ENCODE measurements around the gene NUP214.

NUP214 gene

DNA sequence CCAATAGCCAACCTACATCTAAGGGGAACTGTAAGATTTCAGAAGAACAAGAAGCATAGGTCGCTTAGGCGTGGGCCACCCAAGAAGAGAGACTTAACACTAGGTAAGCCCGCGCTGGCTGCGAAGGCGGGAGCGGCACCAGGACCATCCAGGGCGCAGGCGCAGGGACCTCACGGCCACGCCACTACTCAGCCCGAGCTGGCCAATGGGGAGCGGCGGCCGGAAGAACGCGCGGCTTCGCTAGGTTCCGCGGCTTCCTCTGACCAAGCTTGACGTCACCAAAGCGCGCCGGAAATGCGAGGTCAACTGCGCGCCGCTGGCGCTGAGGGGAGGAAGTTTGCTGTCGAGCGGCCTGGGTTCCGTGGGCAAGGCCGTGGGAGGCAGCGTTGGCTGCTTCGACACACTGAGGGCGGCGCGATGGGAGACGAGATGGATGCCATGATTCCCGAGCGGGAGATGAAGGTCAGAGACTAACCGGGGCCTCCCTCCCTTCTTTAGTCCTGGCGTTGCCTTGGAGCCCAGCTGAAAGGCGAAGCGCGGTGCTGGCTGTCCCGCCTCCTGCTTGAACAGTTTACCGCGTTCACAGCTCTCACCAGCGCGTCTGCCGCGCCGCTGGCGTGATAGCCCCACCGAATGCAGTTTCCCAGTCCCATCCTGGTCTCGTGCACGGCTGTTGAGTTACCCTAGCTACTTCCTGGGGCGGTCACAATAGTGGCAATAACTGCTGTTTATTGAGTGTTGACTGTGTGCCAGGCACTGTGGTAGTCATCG lies at the start of gene NUP214:
NUP214 (plus strand) TSS at position 299 of the 771 bp plus-strand sequence; CDS start at position 418, 119 bp downstream.
- peak; percentile 99 for DNase-seq

DNA sequence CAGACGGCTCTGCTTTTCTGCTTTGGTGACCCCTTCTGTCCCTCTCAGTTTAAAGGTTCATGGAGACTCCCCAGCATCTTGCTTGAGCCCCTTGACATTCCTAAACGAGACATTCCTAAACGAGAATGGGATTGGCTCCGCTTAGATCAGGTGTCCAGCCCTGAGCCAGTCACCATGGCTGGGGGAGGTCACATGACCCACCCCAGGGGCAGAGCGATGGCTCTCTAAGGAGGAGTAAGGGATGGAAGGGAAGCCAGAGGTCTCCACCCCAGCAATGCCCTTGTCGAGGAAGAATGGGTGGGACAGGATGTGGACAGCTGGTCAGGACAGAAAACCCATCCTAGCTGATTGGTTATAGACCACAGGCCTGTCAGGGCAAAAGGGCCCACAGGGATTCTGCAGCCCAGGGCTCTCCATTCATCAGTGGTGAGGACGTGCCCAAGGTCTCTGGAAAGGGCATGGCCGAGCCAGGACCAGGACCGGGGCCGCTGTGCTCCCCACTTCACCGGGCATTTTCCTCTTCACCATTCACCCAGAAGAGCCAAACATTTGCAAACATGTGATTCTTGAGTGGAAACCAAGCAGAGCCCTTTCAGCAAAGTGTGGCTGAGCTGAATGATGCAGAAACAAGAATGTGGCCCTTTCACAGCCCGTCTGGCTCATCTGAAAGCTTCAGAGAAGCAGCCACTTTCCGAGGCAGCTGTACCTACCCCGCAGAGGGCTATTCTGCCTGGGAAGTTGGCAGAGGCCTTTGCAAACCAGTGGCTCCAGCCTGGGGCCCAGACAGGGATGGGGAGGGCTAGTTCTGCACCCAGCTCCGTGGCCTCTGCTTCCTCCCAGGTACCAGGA lies 48.8 kb upstream of the NUP214 start:
- no peak for DNase-seq

DNA sequence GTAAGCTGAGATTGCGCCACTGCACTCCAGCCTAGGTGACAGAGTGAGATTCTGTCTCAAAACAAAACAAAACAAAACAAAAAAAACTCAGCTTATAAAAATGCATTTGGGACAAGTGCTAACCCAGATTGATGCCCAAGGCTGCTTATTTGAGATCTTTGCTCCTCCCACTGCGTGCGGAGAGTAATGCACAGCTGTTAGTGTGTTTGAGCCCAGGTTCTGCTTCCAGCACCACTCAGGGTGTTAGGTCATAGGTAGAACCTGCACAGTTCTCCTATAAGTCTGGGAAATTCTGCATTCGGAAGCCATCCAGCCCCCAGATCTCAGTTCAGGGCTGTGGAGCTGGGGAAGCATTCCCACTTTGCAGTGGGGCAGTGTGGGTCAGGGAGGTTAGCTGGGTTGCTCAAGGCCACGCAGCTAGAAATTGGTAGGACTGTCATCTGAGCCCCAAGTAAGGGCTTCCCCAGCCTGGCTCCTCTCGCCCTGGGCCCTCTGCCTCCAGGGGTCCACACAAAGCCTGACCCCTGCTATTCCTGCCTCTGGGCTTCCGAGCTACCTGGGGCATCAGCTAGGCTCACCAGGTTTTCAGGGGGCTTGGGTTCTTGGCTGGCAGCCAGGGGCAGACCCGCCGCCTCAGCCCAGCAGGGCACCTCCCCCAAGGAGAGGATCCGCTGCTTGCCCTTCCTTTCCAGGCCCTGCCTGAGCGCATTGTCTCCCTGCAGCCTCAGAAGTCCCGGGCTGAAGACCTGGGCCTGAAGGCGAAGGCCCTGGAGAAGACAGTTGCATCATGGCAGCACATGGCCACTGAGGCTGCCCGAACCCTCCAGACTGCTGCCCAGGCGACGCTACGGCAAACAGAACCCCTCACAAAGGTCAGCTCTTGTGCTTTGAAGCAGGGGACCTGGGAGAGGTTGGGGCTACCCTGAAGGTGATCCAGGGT lies 46.7 kb upstream of the NUP214 start:
- no peak for DNase-seq

GRCh38 chr9:131080589-131080988 lies 44.8 kb upstream of the NUP214 start:
- DNase-seq, result no peak

- DNase-seq, result no peak
Measured at GRCh38 chr9:131081868-131082267, 43.5 kb upstream of the NUP214 start.

GRCh38 chr9:131082774-131083512 lies 42.4 kb upstream of the NUP214 start:
- no peak for DNase-seq

- DNase-seq, result no peak
Measured at GRCh38 chr9:131084661-131085369, 40.6 kb upstream of the NUP214 start.

DNA sequence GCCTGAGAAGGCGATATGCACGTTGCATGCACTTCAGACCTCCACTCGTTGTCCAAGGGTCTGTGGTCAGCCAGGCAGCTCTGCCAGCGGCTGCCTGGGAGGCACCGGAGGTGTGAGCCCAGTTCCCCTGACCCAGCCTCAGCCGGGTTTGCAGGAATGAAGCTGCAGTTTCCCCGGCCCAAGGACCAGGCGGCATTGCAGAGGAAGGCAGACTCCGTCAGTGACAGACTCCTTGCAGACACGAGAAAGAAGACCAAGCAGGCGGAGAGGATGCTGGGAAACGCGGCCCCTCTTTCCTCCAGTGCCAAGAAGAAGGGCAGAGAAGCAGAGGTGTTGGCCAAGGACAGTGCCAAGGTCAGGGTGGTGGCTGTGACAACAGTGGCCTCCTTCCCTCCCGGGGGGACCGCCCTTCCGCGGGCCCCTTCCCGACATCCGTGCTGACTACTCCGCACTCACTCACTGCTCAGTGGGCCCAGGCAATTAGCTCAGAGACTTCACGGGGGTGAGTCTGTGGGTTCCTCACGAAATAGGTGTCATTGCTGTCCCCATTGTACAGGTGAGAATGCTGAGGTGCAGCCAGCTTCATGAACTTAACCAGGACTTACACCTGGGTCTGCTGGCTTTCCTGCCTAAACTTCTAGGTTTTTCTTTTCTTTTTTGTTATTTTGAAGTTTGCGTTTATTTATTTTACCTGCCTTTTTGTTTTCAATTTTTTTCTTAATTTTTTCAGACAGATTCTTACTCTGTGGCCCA lies 39.8 kb upstream of the NUP214 start:
- no peak for DNase-seq

DNA sequence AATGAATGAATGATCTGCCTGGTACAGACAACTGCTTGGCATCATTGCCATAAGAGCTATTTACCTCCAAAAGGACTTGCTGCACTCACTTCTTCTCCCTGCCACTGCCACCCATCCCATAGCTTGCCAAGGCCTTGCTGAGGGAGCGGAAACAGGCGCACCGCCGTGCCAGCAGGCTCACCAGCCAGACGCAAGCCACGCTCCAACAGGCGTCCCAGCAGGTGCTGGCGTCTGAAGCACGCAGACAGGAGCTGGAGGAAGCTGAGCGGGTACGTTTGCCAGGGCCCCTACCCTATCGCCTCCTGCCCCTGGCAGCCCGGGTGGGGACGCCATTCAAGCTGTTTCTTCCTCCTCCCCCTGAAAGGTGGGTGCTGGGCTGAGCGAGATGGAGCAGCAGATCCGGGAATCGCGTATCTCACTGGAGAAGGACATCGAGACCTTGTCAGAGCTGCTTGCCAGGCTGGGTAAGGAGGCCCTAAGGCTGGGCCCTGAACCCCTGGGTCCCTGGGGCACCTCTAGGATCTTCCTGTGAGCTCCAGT lies 38.0 kb upstream of the NUP214 start:
- DNase-seq, result no peak

DNA sequence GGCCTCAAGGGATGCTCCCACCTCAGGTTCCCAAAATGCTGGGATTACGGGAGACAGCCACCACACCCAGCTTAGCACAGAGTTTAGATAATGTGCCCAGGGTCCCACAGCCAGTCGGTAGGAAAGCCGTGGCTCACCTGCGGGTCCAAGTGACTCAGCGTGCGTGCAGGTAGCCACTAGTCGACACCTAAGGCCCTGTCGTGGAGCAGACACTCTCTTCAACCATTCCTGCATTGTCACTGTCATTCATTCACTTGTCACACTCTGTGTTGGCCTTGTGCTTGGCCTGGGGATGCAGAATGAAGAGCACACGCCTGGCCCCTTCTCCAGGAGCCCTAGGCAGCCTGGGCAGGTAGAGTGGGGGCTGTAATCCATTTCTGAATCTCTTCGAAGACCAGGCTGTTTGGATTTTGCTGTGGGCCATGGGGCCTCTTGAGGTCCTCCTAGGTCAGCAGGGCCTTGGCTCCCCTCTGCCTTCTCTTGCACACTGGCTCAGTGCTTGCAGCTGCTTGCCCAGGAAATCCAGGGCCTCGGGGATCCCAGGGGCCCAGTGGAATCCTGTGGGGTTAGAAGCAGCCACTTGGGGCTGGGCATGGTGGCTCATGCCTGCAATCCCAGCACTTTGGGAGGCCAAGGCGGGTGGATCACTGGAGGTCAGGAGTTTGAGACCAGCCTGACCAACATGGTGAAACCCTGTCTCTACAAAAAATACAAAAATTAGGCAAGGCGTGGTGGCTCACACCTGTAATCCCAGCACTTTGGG lies 35.2 kb upstream of the NUP214 start:
- DNase-seq, result no peak

- no peak for DNase-seq
Measured at GRCh38 chr9:131091352-131091992, 33.9 kb upstream of the NUP214 start.

DNA sequence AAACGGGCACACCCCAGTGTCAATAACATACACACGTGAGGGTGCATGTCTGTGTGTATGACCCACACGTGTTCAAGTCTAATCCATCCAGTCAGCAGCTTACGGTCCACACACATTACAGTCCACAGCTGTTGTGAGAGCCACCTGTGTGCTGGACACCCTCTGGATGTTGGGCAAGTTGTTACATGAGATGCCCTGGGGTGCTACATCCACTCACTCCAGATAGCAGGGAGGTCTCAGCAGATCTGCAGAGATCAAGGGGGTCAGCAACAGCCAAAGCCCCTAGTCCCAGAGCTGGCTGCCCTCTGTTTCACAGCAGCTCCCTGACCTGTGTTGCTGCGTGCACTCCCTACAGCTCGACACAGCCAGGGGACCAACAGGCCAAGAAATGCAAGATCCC lies 33.4 kb upstream of the NUP214 start:
- DNase-seq, result no peak

DNA sequence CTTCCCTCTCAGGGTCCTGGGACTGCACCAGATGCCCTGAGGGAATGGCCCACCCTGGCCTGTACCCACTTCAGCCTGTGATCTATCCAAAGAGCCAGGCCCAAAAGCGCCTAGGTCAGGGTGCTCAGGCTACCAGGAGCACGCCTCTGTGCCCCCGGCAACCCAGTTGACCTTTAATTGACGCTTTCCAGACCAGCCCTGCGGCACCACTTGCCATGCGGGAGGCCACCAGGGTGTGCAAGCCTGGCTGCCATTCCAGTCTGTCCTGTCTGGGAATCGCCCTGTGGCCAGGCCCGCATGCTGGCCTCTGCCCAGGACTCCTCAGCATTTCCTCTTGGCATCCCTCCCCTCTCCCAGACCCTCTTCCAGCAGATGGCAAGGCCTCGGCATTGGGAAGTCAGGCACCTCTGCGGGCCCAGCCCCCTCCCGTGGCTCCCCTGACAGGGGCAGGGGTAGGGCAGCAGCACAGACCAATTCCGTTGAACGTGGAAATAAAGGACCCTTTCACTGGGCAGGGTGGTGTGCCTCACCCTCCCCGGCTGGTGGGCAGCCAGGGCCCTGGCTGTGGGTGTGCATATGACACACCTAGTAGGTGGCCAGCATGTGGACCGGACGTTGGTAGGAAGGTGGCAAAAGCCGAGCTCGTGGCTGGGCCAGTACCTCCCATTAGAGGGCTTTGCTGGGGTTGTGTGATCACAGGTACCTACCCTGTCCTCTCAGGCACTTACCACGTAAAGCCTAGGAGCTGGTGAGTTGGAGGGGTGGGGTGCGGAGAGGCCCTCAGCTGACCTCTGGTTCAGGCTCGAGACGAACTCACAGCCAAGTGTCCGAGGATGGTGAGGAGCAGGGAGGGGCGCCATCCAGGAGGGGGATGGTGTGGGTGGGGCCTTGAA lies 32.6 kb upstream of the NUP214 start:
- DNase-seq, result no peak

DNA sequence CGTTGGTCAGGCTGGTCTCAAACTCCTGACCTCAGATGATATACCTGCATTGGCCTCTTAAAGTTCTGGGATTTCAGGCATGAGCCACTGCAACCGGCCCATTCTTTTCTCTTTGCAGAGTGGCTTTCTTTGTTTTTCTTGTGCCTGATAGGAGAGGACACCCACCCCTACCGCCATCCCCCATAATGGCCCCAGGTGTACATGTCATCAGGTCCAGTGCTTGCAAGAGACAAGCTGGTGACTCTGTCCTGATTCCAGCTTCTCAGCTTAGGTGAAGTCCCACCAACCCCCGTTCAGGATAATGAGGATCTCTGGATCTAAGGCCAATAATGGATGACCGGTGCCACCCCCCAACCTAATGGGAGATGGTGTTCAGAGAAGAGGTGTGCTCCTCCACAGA lies 31.4 kb upstream of the NUP214 start:
- DNase-seq, result no peak

DNA sequence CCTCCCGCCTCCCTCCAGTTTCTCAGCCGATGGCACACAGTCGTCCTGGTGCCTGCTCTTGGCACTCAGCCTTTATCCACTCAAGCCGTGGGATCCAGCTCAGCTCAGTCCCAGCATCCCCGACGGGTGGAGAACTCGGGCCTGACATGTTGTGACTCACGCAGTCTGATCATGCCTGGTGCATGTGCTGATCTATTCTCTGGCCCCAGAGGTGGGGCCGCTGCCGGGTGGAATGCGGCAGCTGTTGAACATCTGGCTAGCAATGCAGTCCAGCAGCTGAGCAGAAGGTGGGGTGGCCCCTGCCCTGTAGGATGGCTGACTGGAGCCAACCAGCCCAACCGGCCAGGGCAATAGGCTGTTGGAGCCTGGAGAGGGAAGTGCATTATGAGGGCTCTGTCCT lies 30.8 kb upstream of the NUP214 start:
- DNase-seq, result no peak

DNA sequence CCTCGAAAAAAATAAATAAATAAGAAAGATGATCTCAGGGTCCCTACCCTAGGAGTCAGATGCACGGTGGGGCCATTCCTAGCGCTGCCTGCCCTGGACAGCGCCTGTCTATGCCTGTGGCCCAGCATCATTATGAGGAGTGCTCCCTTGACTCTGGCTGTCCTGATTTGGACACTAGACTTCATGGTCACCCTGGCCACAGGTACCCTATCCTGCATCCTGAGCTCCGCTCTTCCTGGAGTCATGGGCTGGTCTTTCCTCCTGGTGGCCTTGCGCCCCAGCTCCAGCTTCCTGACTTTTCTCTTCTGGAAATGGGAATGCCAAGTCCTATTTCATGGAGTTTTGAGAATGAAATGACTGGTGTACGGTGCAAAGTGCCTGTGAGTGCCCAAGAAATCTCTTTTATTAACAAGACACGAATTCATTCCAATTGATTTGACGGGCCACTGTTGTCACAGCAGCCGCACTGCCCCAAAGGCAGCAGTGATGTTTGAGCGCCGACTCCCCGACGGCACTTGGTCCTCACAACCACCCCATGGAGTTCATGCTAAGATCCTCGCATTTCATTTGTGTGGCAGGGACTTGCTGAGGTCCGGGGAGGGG lies 29.6 kb upstream of the NUP214 start:
- no peak for DNase-seq

- peak; percentile 4 for DNase-seq
Measured at GRCh38 chr9:131096269-131097125, 28.9 kb upstream of the NUP214 start, which contains the start of gene AIF1L. AIF1L (plus strand) TSS chr9:131096531; CDS start chr9:131096630, 99 bp downstream.

Data from CD4-positive, alpha-beta T cell treated with Interleukin-6 for 4 hours (primary cell).